HG03520 (cell line): ENCODE data around the gene PTPRR.

Experiments
- ATAC-seq: cut with Tn5 transposase; IDR thresholded peaks from one replicate; pipeline ENCODE4 v1.9.1; 2021; ENCODE audit warnings: mild to moderate bottlenecking, moderate library complexity; ENCODE audit not compliant: unreplicated experiment

PTPRR gene

GRCh38 chr12:70918321-70918720 is 2.2 kb downstream of the PTPRR start:
- ATAC-seq, result no peak

GRCh38 chr12:70910666-70911065 is 9.9 kb downstream of the PTPRR start:
- ATAC-seq, result no peak

DNA sequence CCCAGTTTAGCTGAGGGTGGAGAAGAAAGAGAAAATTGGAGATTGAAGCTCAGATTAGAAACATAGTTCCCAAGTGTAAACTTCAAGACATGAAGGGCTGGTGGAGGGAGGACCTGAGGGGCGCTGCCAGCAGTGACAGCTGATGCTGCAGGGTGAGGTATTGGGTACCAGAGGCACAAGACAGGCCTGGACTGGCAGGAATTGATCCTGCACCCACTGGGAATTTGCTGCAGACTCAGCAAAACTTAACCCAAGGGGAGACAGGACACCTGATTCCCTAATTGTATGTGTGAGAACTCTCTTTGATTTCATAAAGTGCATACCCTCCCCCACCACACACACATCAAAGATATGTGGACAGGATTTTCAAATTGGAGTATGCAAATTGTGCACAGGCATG is 11.6 kb downstream of the PTPRR start:
- no peak for ATAC-seq

- no peak for ATAC-seq
Observed at GRCh38 chr12:70907412-70907811, 13.1 kb downstream of the PTPRR start.

DNA sequence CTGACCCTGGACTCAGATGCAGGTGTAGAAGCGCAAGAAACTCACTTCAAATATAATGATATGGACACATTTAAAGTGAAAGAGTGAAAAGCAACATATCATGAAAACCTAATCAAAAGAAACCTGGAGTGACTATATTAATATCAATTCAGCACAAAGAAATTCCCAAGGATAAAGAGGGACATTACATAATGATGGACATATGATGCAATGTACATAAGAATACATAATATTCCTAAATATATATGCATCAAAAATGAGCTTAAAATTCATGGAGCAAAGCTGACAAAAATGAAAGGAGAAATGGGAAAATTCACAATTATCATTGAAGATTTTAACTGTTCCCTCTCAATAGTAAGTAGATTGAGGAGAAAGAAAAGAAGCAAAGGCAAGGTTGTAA is 24.6 kb downstream of the PTPRR start:
- no peak for ATAC-seq

- ATAC-seq, result no peak
Observed at GRCh38 chr12:70892593-70892992, 27.9 kb downstream of the PTPRR start.

GRCh38 chr12:70890895-70891832 is 29.4 kb downstream of the PTPRR start:
- no peak for ATAC-seq

GRCh38 chr12:70885956-70886355 is 34.6 kb downstream of the PTPRR start:
- ATAC-seq, result no peak

DNA sequence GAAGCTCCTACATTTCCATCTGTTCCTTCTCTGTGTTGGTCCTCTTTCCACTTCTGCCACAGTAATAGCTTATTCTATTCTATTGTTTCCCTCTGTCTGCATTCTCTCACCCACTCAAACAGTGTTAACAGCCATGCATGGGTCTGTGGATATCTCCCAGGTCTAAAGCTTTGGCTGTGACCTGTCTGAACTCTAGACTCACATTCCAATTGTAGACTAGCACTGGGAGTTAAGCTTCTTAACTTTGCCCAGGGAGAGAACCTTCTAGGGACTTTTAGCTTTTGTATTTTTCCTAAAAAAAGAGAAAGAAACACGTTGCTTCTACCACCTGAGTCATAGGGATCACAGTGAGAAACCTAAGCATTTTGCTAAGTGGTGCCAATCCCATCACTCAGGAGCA is 36.7 kb downstream of the PTPRR start:
- ATAC-seq, result no peak

- no peak for ATAC-seq
Observed at GRCh38 chr12:70880744-70881143, 39.8 kb downstream of the PTPRR start.

GRCh38 chr12:70876952-70877351 is 43.6 kb downstream of the PTPRR start:
- no peak for ATAC-seq

DNA sequence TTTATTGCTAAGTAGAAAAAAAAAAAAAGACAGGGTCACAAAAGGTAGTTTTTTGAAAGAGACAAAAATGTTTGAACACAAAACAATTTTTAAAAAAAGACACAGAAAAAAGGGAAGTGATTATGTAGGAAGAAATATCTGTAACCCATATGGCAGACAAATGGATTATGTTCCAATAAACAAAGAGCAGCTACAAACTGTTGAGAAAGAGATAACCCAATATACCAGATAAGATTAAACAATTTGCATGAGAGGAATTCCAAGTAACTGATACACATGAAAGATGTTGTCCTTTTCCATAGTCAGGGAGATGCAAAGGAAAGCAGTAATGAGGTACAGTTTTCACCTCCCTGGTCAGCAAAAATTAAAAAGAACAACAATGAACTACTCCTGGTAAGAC is 44.9 kb downstream of the PTPRR start:
- ATAC-seq, result no peak

- no peak for ATAC-seq
Observed at GRCh38 chr12:70854881-70855568, 65.5 kb downstream of the PTPRR start.

DNA sequence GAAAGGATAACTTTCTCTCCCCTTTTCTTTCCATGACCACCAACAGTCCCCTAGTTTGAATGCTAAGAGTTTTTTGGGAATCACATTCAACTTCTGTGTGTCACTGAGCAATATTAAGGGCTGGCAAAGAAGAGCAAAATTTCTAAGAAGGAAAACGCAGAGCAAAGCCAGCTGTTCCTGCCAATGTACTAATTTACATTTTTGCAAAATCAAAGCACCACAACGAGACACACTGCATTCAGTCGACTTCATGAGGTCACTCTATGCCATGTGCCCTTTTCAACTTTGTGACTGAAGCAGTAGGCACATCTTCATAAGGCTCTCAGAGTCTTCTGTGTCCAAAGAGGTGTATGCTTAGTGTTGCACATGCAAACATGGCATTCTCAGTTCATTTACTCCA is 66.4 kb downstream of the PTPRR start:
- ATAC-seq, result no peak

DNA sequence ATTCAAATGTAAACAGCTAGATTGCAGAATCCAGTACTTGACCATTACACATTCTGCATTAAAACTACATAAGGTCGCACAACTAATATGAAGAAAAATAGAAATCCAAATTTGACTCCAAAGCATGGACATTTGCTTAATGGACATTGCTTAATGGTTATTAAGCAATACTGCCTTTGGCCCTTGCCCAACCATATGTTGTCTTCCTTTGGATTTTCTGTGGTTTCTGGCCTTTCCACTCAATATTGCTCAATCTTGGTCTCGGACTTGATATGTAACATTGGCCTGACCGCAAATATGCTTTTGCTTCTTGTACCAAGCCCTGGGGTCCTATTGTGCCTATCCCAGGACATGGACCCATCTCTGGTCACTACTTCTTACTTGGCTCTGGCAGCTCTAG is 67.2 kb downstream of the PTPRR start:
- no peak for ATAC-seq

DNA sequence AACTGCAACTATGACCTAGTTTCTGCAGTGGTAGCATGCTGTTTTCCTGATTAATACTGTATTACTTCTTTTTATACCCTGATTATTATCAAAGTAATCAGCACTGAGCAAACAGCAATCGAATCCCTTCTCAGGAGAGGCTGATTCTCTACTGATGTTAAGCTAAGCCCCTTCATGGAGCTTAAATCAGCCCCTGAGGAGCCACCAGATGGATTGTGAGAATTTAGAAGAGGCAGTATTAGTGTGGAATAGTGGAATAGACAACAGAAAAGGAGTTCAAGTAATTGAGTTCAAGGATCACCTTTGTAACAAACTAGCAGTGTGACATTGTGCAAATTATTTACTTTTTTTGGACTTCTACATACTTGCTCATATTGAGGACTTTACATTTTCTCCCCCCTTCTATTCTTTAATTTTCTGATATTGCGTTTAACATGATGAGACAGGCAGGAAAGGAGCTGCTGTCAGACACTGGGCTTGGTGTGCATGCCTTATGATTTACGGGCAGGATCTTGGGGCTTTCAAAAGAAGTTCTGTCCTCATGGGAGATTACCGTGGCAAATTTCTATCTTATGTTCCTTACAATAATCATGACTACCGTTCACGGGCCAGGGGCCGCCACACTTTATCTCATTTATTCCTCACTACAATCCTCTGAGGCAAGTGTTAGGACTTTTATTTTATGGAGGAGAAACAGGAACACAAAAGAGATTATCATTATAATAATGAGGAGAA is 68.0 kb downstream of the PTPRR start:
- no peak for ATAC-seq

DNA sequence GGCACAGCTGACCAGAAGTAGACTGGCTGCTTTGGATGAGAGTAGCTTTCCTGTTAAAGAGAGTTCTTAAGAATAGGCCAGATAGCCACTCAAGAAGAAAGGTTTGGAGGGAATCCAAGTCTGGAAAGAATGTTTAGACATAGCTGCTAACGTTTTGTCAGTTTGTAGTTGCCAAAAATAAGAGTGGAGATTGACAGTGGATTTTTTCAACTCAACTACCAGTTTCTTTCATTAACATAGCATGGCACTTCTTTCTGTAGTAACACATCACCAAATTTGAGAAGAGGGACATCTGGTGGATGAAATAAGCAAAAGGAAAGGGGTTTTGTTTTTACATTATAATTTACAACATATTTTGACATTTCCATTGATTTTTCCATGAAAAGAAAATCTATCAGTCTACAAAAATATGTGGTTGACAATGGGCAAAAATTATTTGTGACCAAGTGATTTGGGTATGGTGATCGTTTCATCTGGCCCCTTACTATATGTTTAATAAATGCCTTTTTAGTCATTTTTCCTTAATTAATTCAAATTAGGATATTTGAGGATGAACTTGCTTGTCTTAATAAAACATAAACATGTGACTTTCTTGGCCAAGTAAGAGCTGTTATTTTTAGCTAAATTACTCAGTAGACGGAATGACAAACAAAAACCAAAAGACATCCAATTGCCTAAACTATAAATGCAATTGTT is 71.1 kb downstream of the PTPRR start:
- no peak for ATAC-seq

- no peak for ATAC-seq
Observed at GRCh38 chr12:70847871-70848270, 72.7 kb downstream of the PTPRR start.

DNA sequence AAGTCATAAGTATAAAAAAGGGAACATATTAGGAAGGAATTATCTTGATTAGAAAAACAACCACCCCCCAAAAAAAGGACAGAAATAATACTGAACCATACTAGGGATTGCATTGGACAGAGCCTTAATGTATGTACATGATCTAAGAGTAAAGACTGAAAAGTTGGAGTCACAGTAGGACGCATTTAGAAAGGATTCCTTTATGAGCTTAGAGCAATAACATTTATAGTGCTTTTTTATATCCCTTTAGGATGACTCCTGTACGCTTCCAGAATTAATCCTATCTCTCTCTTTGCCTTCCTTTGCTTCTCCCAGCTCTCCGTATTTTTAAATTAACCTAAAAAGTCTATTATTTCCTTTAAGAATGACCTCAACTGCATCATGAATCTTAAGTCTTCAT is 75.3 kb downstream of the PTPRR start:
- no peak for ATAC-seq

- ATAC-seq, result no peak
Observed at GRCh38 chr12:70843363-70843762, 77.2 kb downstream of the PTPRR start.

- no peak for ATAC-seq
Observed at GRCh38 chr12:70842942-70843341, 77.6 kb downstream of the PTPRR start.
